ENCODE results near the gene ADD2.

DNA sequence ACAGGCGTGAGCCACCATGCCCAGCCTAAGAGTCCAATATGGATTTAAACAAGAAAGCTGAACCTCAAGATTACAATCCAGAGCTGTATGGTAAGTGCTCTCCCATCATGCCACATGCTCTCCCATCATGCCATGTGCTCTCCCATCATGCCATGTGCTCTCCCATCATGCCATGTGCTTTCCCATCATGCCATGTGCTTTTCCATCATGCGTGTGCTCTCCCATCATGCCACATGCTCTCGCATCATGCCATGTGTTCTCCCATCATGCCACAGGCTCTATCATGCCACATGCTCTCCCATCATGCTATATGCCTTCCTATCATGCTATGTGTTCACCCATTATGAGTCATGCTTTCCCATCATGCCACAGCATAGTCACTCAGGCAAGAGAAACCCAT is 20.7 kb downstream of the ADD2 start:
- TF ChIP-seq, protein P1, sequence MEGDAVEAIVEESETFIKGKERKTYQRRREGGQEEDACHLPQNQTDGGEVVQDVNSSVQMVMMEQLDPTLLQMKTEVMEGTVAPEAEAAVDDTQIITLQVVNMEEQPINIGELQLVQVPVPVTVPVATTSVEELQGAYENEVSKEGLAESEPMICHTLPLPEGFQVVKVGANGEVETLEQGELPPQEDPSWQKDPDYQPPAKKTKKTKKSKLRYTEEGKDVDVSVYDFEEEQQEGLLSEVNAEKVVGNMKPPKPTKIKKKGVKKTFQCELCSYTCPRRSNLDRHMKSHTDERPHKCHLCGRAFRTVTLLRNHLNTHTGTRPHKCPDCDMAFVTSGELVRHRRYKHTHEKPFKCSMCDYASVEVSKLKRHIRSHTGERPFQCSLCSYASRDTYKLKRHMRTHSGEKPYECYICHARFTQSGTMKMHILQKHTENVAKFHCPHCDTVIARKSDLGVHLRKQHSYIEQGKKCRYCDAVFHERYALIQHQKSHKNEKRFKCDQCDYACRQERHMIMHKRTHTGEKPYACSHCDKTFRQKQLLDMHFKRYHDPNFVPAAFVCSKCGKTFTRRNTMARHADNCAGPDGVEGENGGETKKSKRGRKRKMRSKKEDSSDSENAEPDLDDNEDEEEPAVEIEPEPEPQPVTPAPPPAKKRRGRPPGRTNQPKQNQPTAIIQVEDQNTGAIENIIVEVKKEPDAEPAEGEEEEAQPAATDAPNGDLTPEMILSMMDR (IDR thresholded peaks at IDR 0.05): no peak
- no peak for TF ChIP-seq POLR2A (IDR thresholded peaks at IDR 0.05)
